GM21528 (cell line): Measurements from ENCODE around the gene WDR89.
"Not testable (repeated sequence)": the region's sequence is repeated elsewhere in the genome, so short reads cannot be mapped to it uniquely, and the experiment has no call there.

Experiments
- ATAC-seq: cut with Tn5 transposase; IDR thresholded peaks from one replicate; pipeline ENCODE4 v1.9.1; 2021; ENCODE audit warnings: mild to moderate bottlenecking, moderate library complexity; ENCODE audit not compliant: unreplicated experiment, low FRiP score

WDR89 gene

GRCh38 chr14:63603749-63604277 lies 37.9 kb downstream of the WDR89 start:
- no peak for ATAC-seq

DNA sequence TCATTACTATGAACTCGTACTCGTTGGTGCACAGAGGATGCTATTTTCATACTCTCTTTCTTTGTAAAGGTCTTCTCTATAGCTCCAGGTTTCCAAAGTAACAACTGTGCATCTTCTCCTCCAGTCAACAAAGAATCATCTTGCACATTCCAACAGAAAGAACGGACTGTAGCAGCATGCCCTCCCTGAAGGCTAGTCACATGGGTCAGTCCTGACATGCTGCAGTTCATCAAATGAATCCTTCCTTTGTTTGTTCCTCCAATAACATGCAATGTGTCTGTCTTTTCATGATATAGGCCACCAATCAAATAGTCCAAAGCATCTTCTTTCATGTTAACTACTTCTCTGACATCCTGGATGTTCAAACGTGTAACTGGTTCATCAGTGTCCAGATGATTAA lies 42.9 kb downstream of the WDR89 start:
- no peak for ATAC-seq

- ATAC-seq: no peak
Observed at GRCh38 chr14:63596998-63597658, 44.5 kb downstream of the WDR89 start.

GRCh38 chr14:63594455-63595372 lies 47.0 kb downstream of the WDR89 start:
- ATAC-seq: no peak

- not testable (repeated sequence) for ATAC-seq
Observed at GRCh38 chr14:63583046-63583445, 58.6 kb downstream of the WDR89 start.

DNA sequence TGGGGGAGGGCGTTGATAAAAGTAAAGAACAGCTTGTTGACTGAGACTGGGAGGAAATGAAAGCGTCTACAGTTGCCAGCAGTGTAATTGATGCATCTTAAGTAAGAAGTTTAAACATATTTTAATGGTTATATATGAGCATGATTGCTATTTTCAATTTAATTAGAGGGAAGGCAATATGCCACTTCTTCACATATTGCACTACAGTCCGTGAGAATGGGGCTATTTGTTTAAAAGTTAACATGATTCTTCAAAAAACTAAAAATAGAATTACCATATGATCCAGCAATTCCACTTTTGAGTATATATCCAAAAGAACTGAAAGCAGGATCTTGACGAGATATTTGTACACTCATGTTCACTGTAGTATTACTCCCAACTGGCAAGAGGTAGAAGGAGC lies 60.2 kb downstream of the WDR89 start:
- no peak for ATAC-seq

GRCh38 chr14:63578300-63578699 lies 63.4 kb downstream of the WDR89 start:
- no peak for ATAC-seq

DNA sequence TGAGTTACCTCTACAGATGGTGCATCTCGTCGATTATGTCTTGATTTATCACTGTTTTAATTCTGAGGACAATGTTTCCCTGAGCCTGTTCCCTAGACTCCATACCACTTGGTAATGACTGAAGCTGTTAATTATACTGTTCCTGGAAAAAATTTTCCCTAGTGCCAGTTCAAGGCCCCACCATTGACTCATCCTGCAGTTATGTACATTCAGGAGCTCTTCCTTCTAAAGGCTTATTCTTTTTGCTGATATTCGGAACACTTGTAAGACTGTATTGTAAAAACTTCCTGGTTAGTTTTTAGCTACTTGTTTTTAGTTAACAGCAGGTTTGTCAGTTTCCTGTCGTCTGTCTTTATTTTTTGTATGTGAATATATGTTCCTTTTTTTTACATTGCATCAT lies 68.1 kb downstream of the WDR89 start:
- no peak for ATAC-seq

DNA sequence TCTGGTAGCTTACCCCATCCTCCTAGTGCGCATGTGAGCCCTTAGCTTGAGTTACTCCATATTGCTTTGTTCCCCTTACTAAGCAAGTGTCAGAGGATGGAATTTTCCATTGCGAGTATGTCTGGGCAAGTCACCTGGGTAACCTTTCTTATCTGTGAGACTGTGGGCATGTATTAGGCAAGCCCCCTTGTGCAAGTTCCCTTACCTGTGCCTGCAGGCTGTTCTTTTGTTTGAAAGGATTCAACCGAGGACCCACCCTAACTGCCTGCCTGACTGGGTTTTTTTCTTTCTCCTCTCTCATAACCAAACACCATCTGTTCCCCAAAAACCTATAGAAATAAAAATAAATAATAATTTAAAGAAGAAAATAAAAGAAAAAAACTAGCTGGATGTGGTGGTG lies 76.2 kb downstream of the WDR89 start:
- ATAC-seq: no peak

DNA sequence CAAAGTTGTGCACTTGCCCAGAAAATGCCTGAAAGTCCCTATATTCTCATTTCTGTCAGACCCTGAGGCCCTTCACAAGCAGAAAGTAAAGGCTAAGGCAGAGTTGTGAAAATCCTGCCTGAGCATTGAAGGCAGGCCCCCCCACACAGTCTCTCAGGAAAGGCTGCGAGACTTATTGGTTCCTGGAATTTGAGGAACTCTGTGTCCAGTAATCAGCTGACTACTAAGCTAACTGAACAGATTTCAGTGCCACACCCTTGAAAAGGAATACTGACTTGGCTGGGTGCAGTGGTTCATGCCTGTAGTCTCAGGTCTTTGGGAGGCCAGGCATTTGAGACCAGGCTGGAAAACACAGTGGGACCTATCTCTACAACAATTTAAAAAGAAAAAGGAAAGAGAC lies 77.4 kb downstream of the WDR89 start:
- ATAC-seq: no peak

DNA sequence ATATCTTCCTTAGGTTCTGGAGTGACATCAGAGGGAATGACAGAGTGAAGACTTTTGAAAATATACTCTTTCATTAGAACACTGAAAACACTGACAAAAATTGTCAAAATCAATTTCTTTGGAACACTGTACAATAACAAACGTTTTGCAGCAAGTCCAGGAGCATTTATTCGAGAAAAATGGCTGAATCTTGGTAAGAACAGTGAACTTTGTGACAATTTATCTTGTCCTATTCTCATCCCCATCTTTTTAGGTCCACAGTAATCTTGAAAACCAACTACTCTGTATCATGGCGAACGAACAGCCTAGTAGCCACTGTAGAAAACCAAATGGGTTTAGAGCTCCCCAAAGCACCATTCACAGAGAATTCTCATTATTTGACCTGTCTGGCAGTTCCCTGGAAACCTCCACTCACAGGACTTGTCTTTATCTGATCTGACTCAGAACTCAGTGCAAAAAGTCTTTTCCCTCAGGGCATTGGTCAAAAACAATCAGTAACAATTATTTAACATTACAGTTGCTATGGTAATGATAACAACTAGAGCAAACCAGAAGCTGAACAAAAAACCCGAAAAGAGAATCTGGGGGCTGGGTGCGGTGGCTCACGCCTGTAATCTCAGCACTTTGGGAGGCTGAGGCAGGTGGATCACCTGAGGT lies 78.2 kb downstream of the WDR89 start:
- no peak for ATAC-seq

GRCh38 chr14:63562405-63562804 lies 79.3 kb downstream of the WDR89 start:
- ATAC-seq: no peak

- no peak for ATAC-seq
Observed at GRCh38 chr14:63555572-63555971, 86.1 kb downstream of the WDR89 start.

DNA sequence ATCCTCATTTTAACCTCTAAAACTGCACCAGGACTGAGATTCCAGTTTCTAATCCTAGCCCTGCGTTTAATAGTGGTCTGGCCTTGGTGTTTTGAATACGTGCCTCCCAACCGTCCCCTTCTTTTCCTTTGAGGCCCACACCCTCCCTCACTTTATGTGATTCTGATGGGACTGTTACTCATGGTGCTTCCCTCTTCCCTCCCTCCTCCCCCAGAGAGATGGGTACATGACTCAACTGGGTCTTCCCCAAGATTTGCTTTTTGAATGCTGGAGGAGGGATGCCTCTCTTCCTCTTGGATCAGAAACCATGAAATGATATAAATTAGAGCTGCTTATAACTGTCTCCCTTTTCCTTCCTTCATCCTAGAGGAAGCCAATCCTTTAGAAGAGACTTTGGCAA lies 90.3 kb downstream of the WDR89 start:
- ATAC-seq: no peak

DNA sequence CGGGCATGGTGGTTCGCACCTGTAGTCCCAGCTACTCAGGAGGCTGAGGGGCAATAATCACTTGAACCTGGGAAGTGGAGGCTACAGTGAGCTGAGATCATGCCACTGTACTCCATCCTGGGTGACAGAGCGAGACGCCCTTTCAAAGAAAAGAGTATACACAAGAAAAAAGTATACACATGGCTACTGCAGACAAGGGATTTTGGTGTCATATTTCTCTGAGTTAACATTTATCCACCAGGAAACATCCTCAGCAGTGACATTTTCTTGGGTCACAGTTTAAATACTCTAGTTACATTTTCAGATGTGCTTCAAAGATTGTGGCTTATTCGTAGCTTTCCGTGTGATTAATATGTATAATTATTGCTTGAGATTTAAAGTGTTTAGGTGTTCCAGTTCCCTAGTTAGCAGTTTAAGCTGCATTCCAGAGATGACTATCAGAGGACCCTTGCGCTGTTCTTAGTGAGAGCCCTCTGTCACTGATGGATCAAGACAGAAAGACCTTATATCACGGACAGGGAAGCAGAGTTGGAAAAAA lies 93.8 kb downstream of the WDR89 start:
- ATAC-seq: no peak
